COLO829 (cell line): Measurements from ENCODE around the gene PTGER4.
"Not testable (repeated sequence)": the region's sequence is repeated elsewhere in the genome, so short reads cannot be mapped to it uniquely, and the experiment has no call there.

Experiments
- DNase-seq: peaks from one replicate; pipeline ENCODE4 v3.0.0; 2012; ENCODE audit warnings: low spot score

PTGER4 gene

GRCh38 chr5:40679913-40680681 is at the start of gene PTGER4:
Gene PTGER4, plus strand, starts transcription at chr5:40679915. Its CDS starts 1,079 bp downstream, at chr5:40680994.
- DNase-seq = no peak

- DNase-seq = no peak
These were observed 49.6 kb upstream of the PTGER4 start for GRCh38 chr5:40630126-40630525.

GRCh38 chr5:40631236-40631635 is 48.5 kb upstream of the PTGER4 start:
- DNase-seq = no peak

DNA sequence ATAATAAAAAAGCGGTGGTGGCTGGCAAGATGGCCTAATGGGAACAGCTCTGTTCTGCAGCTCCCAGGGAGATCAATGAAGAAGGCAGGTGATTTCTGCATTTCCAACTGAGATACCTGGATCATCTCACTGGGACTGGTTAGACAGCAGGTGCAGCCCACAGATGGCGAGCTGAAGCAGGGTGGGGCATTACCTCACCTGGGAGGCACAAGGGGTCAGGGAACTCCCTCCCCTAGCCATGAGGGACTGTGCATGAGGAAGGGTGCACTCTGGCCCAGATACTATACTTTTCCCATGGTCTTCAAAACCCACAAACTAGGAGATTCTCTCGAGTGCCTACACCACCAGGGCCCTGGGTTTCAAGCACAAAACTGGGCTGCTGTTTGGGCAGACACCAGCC is 45.6 kb upstream of the PTGER4 start:
- DNase-seq = no peak

- no peak for DNase-seq
These were observed 45.1 kb upstream of the PTGER4 start for GRCh38 chr5:40634593-40634992.

GRCh38 chr5:40639531-40639930 is 40.2 kb upstream of the PTGER4 start:
- DNase-seq = not testable (repeated sequence)

DNA sequence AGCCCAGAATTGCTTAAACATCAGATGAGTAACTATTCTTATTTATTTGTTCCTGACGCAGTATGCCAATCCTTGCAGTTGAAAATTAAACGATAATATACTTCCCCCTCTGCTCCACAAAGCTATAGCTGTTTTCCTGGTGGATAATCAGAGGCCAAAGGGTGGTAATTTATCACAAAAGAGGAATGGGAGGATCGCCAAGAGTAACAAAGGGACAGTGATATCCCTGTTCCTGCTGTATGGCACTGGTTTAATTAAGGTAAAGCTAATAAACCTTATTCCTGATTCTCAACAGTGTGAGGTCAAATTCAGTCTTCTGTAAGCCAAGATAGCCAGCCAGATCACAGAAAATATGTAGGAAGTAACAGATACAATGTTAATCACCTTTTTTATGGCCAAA is 33.4 kb upstream of the PTGER4 start:
- no peak for DNase-seq

DNA sequence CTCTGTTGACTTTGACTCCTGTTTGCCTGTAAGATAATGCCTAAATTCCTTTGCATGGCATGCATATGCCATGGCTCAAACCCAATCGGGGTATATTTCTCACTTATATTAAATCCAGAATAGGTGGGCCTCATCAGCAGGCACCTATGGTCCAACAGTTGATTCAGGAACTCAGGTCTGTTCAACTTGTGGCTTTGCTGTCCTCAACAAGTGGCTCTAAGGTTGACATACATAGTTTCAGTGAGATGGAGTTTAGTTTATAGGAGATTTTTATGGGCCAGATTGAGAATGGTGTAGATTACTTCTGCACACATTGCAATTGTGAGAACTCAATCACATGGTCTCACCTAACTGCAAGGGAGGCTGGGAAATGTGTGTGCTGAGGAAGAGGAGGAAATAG is 31.6 kb upstream of the PTGER4 start:
- DNase-seq = no peak

- DNase-seq = no peak
These were observed 30.2 kb upstream of the PTGER4 start for GRCh38 chr5:40649463-40650030.

GRCh38 chr5:40651201-40651600 is 28.5 kb upstream of the PTGER4 start:
- no peak for DNase-seq

GRCh38 chr5:40652441-40653220 is 27.1 kb upstream of the PTGER4 start:
- no peak for DNase-seq

DNA sequence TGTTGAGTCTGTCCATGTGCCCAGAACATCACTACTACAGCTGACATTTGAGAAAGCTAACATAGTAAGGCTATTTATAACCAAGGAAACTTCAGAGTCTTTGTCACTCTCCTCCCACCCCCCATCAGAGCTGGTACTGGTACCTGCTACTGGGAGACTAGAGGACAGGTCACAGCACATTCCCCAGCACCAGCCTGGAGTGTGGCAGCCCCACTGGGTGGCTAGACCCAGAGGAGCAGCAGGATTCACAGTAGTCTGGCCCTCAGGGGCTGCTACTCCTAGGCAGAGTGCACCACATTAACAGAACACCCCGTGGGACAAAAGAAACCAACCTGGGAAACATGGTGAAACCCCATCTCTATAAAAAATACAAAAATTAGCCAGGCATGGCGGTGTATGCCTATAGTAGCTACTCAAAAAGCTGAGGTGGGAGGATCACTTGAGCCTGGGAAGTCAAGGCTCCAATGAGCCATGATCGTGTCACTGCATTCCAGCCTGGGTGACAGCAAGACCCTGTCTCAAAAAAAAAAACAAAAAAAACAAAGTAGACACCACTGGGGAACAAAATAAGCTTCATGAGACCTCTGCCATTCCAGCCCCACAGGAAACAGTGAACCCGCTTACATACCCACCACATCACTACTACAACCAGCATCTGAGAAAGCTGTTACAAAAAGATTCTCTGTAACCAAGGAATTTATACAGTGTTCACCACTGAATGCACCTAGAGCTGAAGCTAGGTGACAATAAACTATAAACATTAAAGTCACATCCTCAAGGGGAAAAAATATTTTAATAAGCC is 26.3 kb upstream of the PTGER4 start:
- no peak for DNase-seq

DNA sequence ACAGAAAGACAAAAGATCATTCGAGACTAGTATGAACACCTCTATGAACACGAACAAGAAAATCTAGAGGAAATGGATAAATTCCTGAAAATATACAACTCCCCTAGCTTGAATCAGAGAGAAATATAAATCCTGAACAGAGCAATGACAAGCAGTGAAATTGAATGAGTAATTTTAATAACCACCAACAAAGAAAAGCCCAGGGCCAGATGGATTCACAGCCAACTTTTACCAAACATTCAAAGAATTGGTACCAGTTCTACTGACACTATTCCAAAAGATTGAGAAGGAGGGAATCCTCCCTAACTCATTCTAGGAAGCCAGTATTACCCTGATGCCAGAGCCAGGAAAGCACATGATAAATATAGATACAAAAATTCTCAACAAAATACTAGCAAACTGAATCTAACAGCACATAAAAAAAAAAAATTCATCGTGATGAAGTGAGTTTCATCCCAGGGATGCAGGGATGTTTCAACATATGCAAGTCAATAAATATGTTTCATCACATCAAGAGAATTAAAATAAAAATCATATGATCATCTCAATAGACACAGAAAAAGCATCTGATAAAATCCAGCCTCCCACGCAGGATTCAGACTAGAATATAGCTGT is 25.2 kb upstream of the PTGER4 start:
- DNase-seq = no peak

- DNase-seq = no peak
These were observed 24.6 kb upstream of the PTGER4 start for GRCh38 chr5:40655138-40655537.

GRCh38 chr5:40656091-40656490 is 23.6 kb upstream of the PTGER4 start:
- not testable (repeated sequence) for DNase-seq

DNA sequence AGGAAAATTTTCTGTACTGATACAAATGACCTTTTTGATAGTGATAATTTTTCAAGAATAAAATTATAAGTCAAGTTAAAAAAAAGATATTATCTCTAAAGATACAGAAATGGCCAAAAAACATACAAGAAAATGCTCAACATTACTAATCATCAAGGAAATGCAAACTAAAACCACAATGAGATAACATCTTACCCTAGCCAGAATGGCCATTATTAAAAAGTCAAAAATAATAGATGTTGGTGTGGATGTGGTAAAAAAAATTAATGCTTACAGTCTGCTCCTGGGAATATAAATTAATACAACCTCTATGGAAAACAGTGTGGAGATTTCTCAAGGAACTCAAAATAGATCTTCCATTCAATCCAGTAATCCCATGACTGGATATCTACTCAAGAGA is 22.9 kb upstream of the PTGER4 start:
- no peak for DNase-seq

GRCh38 chr5:40660751-40661150 is 19.0 kb upstream of the PTGER4 start:
- no peak for DNase-seq

DNA sequence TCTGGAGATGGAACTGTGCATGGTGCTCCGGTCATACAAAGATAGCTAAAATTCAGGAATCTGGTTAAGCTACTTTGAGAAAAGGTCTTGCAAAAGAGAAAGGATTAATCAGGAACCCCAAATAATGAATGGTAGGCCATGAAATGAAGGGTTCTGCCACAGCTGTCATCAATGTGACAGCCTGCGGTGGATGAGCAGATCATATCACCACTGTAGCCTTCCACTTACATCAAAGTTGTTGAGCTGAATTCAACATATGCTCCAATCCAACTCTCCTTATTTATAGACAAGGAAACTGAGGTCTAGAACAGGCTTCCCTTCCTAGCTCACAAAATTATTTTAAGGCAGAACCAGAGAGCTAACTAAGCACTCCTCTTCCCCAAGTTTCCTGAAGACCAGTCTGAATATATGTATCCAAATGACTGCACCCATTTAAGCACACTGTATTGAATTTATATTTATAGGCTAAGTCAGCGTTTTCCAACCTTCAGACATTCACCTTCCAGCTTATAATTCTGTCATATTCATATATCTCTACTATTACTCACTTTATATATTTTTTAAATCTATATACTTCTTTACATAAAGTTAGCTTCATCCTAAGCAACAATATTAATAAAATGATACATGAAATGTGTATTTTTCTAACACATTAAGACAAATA is 13.9 kb upstream of the PTGER4 start:
- DNase-seq = no peak

GRCh38 chr5:40666657-40667056 is 13.1 kb upstream of the PTGER4 start:
- no peak for DNase-seq

DNA sequence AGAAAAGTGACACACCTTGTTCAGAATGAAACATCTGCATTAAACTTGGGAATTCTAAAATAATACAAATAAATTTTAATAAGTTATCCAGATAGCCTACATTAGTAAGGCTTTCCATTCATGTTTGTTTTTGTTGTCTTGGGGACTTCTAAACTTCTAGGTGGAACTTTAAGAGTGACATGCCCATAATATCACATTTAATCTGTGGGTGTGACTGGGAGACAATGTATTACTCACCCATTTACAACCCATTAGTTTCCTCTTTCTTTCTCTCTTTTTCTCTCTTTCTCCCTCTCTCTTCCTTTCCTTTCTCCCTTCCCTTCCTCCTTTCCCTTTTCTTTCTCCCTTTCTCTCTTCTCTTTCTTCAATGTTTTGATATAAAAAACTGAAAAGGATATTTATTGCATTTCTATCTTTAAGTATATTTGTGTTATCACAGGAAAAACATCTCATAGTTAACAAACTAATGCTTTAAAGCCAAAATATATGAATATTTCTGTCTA is 12.5 kb upstream of the PTGER4 start:
- DNase-seq = no peak
